NK-92 (cell line): ENCODE measurements around the gene MACROD2.
"Not testable (repeated sequence)": the region's sequence is repeated elsewhere in the genome, so short reads cannot be mapped to it uniquely, and the experiment has no call there.

Experiments used
- DNase-seq: peaks from one replicate; lab custom pipeline; 2025; ENCODE audit not compliant: unreplicated experiment; lab: John Stamatoyannopoulos, UW

Gene MACROD2

DNA sequence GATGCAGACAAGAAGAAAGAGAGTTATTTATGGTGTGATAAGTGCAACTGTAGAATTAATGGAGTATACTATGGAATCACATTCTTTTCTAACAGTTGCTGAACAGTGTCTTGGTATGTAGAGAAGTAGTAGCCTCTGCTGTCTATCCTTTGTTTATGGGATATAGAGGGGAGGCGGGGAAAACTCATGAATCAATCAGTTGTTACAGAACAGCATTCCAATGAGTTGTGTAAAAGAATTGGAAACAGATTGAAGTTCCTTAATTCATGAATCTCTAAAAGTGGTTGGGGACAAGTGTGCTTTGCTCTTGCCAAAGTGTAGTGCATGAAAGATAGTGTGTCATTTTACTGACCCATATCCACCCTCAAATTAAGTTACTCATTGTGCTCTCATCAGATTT is 264.4 kb downstream of the MACROD2 start:
- DNase-seq, result no peak

DNA sequence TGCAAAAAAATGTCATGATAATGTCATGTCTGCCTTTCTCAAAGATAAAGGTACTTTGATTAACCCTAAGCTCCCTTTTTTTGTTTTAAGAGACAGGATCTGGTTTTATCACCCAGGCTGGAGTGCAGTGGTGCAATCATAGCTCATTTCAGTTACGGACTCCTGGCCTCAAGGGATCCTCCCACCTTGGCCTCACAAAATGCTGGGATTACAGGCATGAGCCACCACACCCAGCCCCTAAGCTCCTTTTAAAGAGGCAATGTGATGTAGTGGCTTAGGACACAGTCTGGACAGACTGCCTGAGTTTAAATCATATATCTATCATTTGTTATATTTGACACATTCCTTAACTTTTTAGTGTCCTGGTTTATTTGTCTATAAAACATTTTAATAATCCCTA is 265.1 kb downstream of the MACROD2 start:
- DNase-seq, result no peak

DNA sequence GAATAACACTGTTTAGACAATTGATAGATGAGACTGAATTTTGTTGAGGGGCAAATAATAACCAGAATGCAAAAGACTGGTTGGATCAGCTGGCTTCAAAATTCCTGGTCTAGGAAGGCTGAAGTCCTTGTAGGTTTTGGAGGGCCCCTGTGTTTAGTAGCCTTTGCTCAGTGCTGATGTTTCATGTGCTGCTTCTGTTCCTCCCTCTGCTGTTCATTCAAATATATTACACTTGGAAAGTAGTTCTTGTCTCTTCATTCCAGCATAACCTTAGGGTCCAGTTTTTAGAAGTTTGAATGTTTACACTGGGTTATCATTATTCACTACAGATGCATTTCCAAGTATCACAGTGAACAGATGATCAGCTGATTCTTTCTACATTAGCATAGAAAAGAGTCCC is 269.6 kb downstream of the MACROD2 start:
- DNase-seq, result no peak

DNA sequence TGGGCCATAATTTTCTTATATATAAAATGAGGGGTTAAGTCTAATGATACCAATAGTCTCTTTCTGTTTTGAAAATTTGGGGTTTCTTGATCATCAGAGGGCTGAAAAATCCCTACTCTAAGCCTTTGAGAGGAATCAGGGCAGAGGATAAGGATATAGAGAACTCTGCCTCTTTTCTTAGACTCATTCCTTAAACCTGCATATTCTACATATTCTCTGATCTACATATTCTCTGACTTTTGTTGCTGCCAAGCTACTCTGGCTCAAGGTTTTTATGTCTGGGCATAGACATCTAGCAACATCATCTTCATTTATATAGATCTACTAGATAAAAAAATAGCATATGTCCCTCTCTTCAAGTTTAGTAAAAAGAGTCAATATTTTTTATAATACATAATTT is 270.9 kb downstream of the MACROD2 start:
- DNase-seq, result no peak

DNA sequence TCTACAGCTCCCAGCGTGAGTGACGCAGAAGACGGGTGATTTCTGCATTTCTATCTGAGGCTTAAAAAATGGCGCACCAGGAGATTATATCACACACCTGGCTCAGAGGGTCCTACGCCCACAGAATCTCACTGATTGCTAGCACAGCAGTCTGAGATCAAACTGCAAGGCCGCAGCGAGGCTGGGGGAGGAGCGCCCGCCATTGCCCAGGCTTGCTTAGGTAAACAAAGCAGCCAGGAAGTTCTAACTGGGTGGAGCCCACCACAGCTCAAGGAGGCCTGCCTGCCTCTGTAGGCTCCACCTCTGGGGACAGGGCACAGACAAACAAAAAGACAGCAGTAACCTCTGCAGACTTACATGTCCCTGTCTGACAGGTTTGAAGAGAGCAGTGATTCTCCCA is 275.4 kb downstream of the MACROD2 start:
- not testable (repeated sequence) for DNase-seq

DNA sequence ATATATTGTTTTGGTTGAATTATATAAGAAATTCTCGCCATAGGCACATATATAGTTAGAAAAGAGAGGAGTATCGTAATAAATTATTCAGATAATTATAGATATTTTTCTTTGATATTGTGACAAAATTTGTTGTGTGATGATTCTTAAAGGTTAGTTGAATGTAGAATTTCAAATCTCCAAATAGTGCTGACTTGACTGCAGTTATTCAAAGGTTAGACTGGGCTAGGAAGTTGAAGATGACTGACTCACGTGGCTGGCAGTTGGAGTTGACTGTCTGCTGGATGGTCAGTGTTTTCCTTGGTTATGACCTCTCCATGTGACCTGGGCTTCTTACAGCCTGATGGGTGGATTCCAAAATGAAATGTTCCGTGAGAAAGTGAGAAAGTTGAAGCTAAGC is 286.8 kb downstream of the MACROD2 start:
- no peak for DNase-seq

DNA sequence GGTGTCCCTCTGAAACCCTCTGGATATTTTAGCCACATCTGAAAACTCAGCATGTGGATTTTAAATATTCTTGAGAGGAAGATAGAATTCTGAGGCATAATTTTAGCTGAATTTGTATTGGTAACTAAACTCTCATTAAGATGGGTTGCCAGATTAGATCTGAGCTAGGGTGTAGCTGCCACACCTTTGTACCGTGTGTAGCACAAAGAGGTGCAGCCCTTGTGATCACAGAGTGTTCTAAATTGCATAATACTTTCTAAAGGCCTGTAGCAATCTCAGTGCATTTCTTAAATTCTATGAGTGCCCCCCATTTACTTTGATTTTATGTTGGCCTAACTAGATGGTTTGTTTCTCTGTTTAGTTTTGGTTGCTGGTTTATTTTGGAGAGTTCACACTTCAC is 289.1 kb downstream of the MACROD2 start:
- no peak for DNase-seq

DNA sequence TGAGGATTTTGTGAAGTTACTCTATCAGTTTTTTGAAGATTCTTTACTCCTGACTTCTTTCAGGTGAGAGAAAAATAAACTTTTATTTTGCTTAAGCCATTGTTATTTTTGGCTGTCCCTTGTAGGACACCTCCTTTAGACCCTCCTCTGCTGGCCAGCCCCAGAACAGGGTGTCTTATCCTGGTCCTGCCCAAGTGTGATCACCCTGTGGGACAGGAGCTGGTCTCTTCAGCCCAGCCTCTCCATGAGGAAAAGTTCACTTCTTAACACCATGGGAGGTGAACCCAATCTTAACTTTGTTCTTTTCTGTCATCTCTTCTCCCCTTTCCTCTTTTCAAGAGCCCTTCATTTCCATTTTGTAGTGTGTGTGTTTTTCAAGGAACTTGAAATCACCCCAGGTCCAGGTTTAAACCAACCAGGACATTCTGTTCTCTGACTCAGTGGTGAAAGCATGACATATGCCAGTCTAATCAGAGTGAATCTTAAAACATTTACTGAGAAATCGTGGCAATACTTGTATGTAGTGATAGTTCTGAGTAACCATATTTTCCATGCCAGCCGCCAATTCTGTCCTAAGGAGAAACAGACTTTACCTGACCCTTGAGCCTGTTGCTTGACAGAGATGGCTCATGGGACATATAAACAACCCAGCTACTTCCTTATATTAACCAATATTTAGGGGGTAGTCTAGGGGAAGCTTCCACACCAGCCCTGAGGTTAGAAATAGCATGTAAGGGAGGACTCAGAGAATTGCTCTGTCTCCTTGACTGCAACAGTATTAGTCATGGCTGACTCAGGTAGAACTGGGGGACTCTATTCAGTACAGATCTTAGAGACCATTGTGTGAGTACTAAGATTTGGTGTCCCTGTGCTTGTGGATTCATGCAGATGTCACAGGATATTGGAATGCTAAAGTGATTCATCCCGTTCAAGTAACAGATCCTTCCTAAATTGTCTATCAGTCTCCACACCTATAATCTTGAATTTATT is 293.3 kb downstream of the MACROD2 start:
- no peak for DNase-seq

DNA sequence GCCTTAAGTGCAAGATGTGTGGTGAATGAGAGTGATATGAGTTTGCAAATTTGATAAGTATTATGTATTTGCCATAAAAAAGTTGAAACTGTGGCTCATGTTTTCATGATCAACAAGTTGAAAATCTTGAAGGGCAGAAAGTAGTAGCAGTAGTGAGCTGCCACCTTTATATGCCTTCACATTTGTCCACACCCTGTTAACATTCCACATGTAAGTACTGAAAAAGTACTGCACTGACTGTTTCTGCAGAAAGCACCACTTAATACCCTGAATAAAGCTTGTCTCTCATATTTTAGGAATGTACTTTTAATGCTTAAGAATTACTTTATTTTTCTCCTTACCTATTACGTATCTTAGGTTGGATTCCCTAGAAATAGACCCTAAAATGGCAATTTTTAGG is 296.2 kb downstream of the MACROD2 start:
- no peak for DNase-seq

DNA sequence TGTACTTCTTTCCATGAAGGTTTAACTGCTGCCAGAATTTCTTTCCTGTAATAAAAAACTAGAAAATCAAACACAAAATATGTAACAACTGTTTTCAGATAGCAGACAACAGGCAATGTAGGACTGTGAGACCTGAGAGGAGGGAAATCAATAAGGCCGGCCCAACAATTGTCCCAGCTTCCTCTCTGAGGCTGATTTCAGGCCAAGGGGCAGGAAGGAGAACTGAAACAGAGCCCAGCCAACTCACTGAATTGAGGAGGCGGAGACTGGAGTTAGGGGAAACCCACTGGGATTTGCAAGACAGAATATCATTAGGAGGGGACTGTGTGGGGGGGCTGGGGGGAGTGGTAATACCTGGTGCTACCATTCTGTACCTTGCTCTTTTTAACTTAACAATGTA is 299.9 kb downstream of the MACROD2 start:
- no peak for DNase-seq

DNA sequence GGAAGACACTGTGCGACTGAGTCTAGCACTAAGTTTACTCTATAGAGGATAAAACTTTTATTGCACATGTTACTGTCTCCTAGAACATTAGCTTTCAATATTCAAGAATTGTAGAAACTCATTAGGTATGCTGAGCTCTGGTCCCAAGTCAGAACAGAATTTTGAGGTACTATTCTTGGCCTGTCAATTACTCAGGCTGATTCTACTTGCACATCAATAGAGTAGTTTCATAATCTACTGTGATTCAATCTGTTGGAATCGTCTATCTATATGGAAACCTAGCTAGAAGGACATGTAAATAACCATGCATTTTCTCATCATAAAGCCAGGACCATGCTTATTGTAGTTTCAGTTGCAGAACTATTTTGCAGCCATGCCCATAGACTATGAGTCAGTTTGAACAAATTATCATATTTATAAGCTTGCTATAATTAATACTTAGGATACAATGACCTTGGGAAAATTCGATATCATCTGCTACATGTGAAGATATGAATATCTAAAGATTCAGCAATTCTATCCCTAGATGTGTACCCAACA is 300.5 kb downstream of the MACROD2 start:
- DNase-seq, result no peak

DNA sequence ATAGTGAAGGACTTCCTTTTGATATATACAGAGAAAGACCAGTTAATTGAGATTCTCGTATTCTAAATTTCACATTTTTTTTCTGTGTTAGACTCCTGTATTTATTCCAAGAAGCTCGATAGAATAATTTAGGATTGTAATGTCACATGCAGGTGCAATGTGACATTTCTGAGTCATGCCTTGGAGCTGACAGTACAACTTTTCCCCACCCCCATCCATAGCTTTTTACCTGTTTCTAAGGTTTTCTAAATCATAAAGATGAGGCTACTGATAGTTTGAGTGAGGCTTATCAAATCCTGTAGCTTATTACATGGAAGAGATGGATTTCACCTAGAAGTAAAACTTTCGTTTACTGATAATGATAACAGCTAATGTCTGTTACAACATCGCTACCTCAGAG is 304.5 kb downstream of the MACROD2 start:
- DNase-seq, result no peak

DNA sequence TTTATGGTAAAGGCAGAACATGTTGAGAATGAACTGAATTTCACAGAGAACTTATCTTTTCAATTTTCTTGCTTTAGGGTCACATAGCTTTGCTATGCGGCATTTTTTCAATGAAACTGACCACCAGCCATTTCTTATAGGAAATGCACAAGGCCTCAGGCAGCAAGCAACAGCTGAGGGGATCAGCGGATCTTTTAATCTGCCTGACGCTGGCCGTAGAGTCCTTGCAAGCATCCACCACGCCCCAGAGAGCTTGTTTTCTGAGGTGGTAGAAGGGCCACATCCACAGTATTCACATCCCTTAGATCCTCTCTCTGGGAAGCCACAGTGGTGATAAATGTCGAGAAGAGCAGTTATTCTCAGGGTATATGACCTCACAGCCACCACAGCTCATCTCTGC is 307.8 kb downstream of the MACROD2 start:
- DNase-seq, result no peak

DNA sequence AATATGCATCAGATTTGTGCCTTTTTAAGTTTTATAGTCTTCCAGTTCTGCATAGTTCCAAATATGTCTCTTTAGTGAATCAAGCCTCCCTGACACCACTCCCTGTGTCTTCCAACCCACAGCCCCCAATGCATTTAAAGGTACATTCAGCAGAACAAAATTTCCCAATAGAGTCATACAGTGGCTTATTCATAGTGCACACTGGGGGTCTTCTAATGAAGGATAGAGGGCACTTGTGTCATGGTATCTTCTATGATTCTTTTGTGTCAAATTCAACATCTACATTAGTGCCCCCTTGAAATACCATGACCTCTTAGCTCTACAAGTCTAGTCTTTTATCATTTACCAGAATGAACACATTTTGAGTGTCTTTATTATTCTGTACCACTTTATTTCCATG is 308.3 kb downstream of the MACROD2 start:
- DNase-seq, result no peak

DNA sequence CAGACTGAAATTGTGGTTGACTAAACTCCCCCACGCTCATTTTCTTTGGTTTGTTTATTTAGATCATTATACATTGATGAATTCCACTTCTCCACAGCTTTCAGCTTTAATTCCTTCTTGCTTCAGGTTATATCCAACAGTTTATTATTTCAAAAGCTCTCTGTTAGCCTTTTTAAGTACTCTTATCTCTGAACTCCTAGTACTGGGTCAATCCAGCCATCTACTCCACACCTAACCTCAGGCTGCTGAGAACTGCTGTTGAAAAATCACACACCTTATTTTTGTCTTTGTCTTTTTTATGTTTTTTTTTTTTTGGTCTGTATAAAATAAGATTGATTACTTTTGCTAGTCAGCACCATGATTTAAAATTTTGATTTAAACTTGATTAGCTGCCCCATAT is 309.2 kb downstream of the MACROD2 start:
- DNase-seq, result no peak

DNA sequence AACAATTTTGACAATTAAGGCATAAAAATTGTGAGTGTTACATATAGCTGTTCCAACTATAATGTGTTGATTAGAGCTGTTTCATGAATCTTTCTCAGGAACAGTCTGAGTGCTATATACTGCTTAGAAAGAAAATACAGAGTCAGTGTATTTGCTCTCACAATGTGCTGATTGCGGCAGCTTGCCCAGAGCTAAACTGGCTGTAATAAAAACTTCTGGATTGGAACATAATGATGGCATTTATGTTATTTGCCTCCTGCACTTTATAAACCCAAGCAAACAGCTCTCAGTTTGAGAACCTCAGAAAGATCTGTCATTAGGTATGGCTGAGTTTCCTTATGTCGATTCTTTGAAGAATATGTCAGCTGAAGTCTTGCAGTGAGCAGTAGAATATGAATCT is 312.6 kb downstream of the MACROD2 start:
- DNase-seq, result no peak

DNA sequence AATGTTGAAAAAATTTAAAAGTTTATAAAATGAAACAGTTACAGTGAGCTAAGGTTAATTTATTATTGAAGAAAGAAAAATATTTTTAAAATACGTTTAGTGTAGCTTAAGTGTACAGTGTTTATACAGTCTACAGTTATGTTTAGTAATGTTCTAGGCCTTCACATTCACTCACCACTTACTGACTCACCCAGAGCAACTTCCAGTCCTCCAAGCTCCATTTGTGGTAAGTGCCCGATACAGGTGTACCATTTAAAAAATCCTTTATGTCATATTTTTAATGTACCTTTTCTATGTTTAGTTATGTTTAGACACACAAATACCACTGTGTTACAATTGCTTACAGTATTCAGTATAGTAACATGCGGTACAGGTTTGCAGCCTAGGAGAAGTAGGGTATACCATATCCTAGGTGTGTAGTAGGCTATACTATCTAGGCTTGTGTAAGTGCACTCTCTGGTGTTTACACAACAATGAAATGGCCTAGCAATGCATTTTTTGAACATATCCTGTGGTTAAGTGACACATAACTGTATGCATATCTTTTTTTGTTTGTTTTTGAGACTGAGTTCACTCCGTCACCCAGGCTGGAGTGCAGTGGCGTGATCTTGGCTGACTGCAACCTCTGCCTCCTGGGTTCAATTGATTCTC is 315.8 kb downstream of the MACROD2 start:
- DNase-seq, result no peak

DNA sequence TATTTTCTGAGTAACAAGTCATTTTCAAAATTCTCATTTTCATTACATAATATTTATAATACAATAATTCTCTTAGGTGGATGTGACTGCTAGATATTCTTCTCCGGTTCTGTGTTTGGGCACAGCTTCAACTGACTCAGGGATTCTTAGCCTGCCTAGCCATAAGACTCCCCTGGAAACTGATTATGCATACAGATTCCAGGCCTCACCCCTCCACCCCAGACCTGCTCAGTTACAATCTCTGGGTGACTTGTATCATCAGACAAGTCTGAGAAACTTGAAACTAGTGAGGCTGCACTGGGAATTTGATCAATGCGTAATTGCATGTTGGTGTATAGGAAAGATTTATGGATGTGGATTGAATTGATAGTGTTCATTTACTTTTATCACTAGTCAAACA is 316.7 kb downstream of the MACROD2 start:
- no peak for DNase-seq

DNA sequence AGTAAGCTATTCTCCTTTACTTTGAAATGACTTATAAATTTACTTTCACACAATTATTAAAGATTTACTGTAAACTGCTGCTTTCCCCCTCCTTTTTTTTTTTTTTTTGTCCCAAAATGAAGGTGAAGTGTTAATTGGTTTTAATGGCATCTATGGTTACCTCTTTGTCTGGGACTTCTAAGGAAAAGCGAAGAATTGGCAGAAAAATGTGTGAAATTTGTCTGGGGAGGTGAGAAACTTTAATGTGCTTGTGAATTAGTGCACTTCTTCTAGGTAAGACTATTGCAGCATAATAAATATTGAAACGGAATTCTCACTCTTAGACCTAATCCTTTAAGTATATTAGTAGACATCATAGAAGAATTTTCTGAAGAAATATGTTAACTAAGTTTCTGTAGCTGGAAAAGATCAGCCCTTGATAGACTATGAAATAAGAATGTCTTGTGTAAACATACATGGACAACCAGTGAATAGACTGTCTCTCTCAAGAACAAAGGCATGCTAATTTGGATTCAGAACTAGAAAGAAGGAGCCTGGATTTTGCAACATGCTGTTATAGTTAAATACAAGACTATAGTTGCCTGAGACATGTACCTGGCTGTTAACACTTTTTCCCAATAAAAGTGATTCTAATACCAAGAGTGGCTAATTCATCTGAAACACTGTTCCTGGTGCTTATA is 318.2 kb downstream of the MACROD2 start:
- no peak for DNase-seq

DNA sequence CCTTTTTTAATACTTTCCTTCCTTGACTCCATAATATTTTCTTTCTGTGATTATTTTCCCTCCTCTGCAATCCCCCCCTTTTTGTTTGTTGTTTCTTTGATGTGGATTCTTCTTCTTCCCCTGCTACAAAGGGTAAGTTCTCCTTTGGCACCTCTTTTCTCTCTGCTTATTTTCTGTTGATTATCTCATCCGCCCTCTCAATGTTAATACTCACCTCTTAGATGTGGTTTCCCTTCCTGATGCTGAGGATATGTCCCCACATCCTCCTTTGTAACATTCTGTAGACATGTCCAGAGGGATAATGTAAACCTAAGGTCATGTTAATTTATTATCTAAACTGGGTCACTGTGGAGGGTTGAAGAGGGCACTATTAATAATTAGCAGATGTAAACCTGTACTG is 324.4 kb downstream of the MACROD2 start:
- DNase-seq, result no peak

DNA sequence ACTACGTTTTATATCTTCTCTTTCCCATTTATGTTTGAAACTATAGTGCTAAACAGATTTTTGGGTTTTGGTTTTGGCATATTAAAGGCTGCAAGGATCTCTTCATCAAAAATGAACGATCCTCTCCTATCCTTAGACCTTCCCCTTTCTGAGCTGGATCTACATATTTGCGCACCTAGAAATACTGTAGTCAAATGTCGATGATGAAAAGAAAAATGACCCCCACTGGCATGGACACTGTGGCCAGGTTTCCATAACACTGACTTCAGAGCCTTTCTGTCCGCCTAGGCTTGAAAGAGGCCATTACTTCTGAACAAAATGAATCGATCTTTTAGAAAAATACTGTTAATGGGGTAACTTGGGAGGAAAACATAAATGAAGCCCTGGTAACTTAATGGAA is 336.3 kb downstream of the MACROD2 start:
- no peak for DNase-seq

DNA sequence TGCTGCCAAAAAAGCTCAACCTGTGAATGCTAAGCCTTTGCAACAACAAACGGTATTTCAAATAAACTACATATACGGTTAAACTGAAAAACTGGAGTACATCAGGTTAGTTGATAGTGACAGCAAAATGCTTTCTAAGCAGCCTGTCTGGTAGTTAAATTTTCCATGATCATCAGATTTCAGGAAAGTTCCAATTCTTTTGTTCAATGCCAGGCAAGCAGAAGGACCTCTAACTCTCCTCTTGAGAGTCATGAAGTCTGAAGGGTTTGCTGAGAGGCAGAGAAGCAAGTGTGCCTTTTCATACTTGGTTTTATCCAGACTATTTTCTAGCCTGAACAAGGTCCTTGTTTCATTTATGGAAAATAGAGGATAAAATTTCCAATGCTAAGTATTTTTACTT is 337.6 kb downstream of the MACROD2 start:
- no peak for DNase-seq
